Peyer's patch (tissue), 4 donors: Measurements from ENCODE around the gene LRRC8E.

ENCODE experiments used
- POLR2A ChIP-seq, 2 donors: fragments of 450-650 bp; IDR thresholded peaks; one replicate each; pipeline ENCODE4 v1.5.1; 2017; ENCODE audit warnings: antibody characterized with exemption in 2 of 2, mild to moderate bottlenecking in 2 of 2, moderate library complexity in 2 of 2
- TF ChIP-seq, protein P1 (sequence below), 6 experiments: fragments of 450-650 bp in 4 of 6; fragments of 200-600 bp in 2 of 6; sonication (generic) in 1 of 6; IDR thresholded peaks; one replicate each; pipeline ENCODE4 v1.5.1; 2017 to 2019; ENCODE audit warnings: antibody characterized with exemption in 6 of 6, mild to moderate bottlenecking in 3 of 6, moderate library complexity in 1 of 6

DNA sequence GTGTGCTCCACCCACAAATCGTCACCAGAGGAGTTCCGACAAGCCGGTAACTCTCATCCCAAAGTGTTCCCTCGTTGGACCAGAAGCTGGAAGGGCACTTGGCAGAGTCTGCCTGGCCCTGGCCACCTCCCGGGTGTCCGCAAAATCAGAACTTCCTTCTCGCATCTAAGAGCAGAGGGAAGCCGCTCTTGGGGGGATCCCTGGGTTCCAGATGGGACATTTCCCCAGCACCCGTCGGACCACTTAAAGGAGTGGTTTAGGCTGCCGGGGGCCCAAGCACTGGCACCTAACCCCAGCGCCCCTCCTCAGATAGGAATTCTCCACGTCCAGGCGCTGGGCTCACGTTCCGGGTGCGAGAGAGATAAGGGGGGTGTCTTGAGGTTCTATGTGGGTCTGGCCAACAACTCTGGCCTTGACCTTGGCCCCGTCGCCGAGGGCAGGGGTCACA, 14.5 kb downstream of the LRRC8E start:
- TF ChIP-seq, protein P1, sequence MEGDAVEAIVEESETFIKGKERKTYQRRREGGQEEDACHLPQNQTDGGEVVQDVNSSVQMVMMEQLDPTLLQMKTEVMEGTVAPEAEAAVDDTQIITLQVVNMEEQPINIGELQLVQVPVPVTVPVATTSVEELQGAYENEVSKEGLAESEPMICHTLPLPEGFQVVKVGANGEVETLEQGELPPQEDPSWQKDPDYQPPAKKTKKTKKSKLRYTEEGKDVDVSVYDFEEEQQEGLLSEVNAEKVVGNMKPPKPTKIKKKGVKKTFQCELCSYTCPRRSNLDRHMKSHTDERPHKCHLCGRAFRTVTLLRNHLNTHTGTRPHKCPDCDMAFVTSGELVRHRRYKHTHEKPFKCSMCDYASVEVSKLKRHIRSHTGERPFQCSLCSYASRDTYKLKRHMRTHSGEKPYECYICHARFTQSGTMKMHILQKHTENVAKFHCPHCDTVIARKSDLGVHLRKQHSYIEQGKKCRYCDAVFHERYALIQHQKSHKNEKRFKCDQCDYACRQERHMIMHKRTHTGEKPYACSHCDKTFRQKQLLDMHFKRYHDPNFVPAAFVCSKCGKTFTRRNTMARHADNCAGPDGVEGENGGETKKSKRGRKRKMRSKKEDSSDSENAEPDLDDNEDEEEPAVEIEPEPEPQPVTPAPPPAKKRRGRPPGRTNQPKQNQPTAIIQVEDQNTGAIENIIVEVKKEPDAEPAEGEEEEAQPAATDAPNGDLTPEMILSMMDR (IDR thresholded peaks at IDR 0.05): no peak
- TF ChIP-seq POLR2A (IDR thresholded peaks at IDR 0.05): no peak
